Measurements from ENCODE around the gene INTS11. TPM values are rescaled to one million over a fixed set of nuclear protein-coding genes. Genes with fewer than 3 reads are reported as not detected.
A peak's percentile ranks its signal among the peaks of the same experiment; 100 is the strongest.

INTS11 gene
- total RNA-seq, 1 donor from 2014 or later: 106 TPM

DNA sequence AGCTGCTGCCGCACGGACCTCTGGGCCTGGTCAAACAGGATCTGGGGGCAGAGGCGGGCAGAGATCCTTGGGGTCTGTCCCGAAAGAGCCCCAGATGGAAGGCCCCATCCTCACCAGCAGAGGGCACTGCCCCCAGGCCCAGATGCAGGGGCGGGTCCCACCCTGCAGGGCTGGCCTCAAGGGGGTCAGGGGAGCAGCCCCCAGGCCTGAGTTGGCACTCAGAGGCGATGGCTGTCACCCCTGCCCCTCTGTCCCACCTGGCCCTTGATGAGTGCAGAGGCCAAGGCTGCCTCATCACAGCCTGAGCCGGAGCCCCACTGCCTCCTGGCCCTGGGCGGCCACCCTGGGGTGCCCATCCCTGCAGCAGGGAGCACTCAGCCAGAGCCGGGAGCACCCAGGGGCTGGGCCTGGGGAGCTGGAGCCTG is 22.4 kb downstream of the INTS11 start:
- no peaks in the 10 kb centered on the region for H3K36me3 Mint-ChIP-seq (ENCODE audit: unreplicated experiment)
- H3K27me3 Mint-ChIP-seq (ENCODE audit: unreplicated experiment): no peaks in the 10 kb centered on the region
- no peak overlapping the region for H3K27ac Mint-ChIP-seq (ENCODE audit: unreplicated experiment)
- no peaks in the 10 kb centered on the region for H3K9me3 Mint-ChIP-seq (ENCODE audit: unreplicated experiment)
- no peak for DNase-seq (ENCODE audit: extremely low spot score, unreplicated experiment)
- H3K4me3 Mint-ChIP-seq (ENCODE audit: unreplicated experiment): no peak overlapping the region
- H3K4me1 Mint-ChIP-seq (ENCODE audit: unreplicated experiment): peaks cover 31% of the 10 kb centered on the region
- TF ChIP-seq, protein P1, sequence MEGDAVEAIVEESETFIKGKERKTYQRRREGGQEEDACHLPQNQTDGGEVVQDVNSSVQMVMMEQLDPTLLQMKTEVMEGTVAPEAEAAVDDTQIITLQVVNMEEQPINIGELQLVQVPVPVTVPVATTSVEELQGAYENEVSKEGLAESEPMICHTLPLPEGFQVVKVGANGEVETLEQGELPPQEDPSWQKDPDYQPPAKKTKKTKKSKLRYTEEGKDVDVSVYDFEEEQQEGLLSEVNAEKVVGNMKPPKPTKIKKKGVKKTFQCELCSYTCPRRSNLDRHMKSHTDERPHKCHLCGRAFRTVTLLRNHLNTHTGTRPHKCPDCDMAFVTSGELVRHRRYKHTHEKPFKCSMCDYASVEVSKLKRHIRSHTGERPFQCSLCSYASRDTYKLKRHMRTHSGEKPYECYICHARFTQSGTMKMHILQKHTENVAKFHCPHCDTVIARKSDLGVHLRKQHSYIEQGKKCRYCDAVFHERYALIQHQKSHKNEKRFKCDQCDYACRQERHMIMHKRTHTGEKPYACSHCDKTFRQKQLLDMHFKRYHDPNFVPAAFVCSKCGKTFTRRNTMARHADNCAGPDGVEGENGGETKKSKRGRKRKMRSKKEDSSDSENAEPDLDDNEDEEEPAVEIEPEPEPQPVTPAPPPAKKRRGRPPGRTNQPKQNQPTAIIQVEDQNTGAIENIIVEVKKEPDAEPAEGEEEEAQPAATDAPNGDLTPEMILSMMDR (IDR thresholded peaks at IDR 0.05): peak; percentile 50

DNA sequence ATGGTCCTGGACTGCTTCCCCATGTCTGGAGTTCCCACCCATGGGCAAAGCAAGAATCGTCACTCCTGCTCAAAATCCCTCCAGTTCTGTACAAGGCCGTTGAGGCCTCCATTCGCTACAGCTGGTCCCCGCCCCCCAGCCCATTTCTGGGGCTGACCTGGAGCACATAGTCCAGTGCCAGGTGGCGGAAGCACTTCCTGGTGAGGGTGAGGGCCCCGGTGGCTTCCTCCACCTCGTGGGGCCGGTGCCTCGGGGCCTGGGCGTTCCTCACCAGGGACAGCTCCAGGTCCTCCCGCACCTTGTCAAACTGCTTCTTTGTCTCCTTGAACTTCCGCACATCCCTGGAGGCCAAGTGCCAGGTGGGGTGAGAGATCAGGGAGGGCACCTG is 24.1 kb downstream of the INTS11 start:
- H3K27me3 Mint-ChIP-seq (ENCODE audit: unreplicated experiment): no peaks in the 10 kb centered on the region
- H3K36me3 Mint-ChIP-seq (ENCODE audit: unreplicated experiment): no peaks in the 10 kb centered on the region
- no peak for DNase-seq (ENCODE audit: extremely low spot score, unreplicated experiment)
- no peaks in the 10 kb centered on the region for H3K9me3 Mint-ChIP-seq (ENCODE audit: unreplicated experiment)
- H3K4me1 Mint-ChIP-seq (ENCODE audit: unreplicated experiment): peaks cover 16% of the 10 kb centered on the region
- H3K4me3 Mint-ChIP-seq (ENCODE audit: unreplicated experiment): no peak overlapping the region
- TF ChIP-seq, protein P1 (IDR thresholded peaks at IDR 0.05): no peak
- H3K27ac Mint-ChIP-seq (ENCODE audit: unreplicated experiment): no peak overlapping the region

DNA sequence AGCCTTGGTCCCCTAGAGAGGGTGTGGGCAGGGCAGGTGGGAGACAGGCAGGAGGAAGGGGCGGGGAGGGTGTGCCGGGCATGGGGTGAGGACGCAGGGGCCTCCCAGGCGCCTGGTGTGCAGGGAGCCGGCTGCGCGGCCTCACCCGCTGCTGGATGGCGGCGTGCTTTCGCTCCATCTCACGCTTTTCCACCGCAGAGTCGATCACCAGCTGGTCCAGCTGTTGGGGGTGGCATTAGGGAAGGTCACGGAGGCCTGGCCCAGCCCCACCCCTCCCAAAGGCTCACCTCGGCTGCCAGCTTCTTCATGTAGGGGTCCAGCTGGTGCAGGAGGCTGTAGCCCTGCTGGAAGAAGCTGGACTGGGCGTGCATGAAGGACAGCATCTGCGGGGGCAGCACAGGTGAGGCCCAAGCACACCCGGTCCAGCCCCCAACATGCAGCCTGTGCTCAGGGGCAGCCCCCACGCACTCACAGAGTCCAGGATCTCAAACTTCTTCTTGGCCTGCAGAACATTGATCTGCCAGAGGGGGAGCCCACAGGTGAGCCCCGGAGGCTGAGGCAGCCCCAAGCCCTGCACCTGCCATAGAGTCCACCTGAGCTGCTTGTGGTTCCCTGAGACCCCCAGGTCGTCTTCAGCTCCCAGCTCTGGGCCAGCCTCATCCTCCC is 24.6 kb downstream of the INTS11 start:
- DNase-seq (ENCODE audit: extremely low spot score, unreplicated experiment): no peak
- no peak overlapping the region for H3K4me3 Mint-ChIP-seq (ENCODE audit: unreplicated experiment)
- TF ChIP-seq, protein P1 (IDR thresholded peaks at IDR 0.05): peak; percentile 32
- H3K27me3 Mint-ChIP-seq (ENCODE audit: unreplicated experiment): no peaks in the 10 kb centered on the region
- H3K9me3 Mint-ChIP-seq (ENCODE audit: unreplicated experiment): no peaks in the 10 kb centered on the region
- peaks cover 11% of the 10 kb centered on the region for H3K4me1 Mint-ChIP-seq (ENCODE audit: unreplicated experiment)
- H3K36me3 Mint-ChIP-seq (ENCODE audit: unreplicated experiment): no peaks in the 10 kb centered on the region
- H3K27ac Mint-ChIP-seq (ENCODE audit: unreplicated experiment): no peak overlapping the region

DNA sequence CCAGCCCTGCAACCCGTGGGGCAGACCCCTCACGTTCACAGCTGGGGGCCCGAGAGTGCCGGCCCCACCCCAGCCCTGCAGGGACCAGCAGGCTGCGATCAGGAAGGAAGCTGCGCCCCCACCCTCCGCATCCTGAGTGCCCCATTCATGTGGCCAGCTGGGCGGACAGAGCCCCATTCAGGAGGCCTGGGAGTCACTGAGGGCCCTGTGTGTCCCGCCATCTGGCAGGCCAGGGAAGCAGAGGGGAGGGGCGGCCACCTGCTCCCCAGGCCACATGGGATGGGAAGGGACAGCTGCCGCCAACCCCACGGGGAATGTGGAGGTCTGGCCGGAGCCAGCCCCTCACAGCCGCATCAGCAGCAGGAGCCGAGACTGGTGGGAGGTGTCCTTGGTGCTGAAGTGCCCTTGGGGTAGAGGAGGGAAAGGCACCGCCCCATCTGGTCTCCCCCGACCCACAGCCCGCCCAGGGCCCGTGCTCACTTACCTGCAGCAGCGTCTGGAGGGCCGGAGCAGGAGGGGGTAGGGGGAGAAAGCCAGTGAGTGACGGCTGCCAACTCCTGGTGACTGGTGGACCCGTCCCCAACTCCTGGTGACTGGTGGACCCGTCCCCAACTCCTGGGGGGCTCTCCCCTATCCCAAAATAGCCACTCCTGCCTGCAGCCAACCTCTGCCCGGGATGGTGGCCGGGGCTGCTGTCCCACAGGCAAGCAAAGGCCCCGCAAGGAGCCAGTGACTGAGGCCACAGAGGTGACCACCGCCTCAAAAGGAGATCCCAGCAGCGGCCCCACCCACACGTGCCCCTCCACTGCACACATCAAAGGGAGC is 25.4 kb downstream of the INTS11 start:
- no peak for DNase-seq (ENCODE audit: extremely low spot score, unreplicated experiment)
- Mint-ChIP-seq H3K4me3 (ENCODE audit: unreplicated experiment) (no peak overlapping the region), H3K9me3 (ENCODE audit: unreplicated experiment) (no peaks in the 10 kb centered on the region), H3K4me1 (ENCODE audit: unreplicated experiment) (peaks cover 6% of the 10 kb centered on the region), H3K36me3 (ENCODE audit: unreplicated experiment) (no peaks in the 10 kb centered on the region), H3K27ac (ENCODE audit: unreplicated experiment) (no peak overlapping the region), H3K27me3 (ENCODE audit: unreplicated experiment) (no peaks in the 10 kb centered on the region)
- TF ChIP-seq, protein P1 (IDR thresholded peaks at IDR 0.05): no peak

DNA sequence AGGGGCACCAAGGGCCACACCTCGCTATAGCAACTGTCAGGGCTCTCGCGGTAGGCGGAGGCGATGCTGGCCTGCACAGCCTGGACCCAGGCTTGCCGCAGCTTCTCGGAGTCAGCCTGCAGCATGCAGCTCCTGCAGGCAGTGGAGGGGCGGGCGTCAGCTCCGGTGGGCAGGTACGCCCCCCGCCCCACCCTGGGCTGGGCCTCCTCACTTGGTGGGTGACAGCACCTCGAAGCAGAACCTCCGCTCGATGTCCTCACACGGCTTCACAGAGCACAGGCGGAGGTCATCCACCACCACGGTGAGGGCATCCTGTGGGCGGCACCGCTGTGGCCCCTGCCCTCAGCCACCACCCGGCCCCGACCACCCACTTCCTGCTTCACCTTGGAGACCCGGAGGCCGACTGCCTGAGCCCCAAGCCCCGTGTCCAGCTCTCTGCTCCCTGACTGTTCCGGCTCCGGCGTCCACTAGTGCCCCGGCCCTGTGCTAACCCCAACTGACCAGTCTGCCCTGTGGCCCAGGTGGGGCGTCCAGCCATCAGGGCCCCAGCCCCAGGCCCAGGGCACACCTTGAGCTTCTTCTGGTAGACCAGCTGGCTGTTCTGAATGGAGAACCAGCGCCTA is 26.5 kb downstream of the INTS11 start:
- TF ChIP-seq, protein P1 (IDR thresholded peaks at IDR 0.05): no peak
- Mint-ChIP-seq H3K27me3 (ENCODE audit: unreplicated experiment) (no peaks in the 10 kb centered on the region), H3K36me3 (ENCODE audit: unreplicated experiment) (no peaks in the 10 kb centered on the region), H3K27ac (ENCODE audit: unreplicated experiment) (no peak overlapping the region), H3K4me3 (ENCODE audit: unreplicated experiment) (no peak overlapping the region), H3K4me1 (ENCODE audit: unreplicated experiment) (no peaks in the 10 kb centered on the region), H3K9me3 (ENCODE audit: unreplicated experiment) (no peaks in the 10 kb centered on the region)
- no peak for DNase-seq (ENCODE audit: extremely low spot score, unreplicated experiment)
